GM19455 (cell line): ENCODE results near the gene PEPD.

Experiments used
- ATAC-seq: cut with Tn5 transposase; IDR thresholded peaks from one replicate; pipeline ENCODE4 v1.9.1; 2021; ENCODE audit not compliant: unreplicated experiment

PEPD gene

GRCh38 chr19:33409906-33410685 is 111.5 kb downstream of the PEPD start:
- ATAC-seq: no peak

- ATAC-seq: no peak
Observed at GRCh38 chr19:33408538-33409434, 112.8 kb downstream of the PEPD start.

- no peak for ATAC-seq
Observed at GRCh38 chr19:33408116-33408515, 113.5 kb downstream of the PEPD start.

- no peak for ATAC-seq
Observed at GRCh38 chr19:33407716-33408115, 113.9 kb downstream of the PEPD start.

GRCh38 chr19:33407140-33407551 is 114.4 kb downstream of the PEPD start:
- ATAC-seq: no peak

GRCh38 chr19:33406521-33407139 is 115.0 kb downstream of the PEPD start:
- no peak for ATAC-seq

- no peak for ATAC-seq
Observed at GRCh38 chr19:33405553-33406461, 115.8 kb downstream of the PEPD start.

GRCh38 chr19:33405254-33405552 is 116.4 kb downstream of the PEPD start:
- no peak for ATAC-seq

GRCh38 chr19:33404506-33405253 is 116.9 kb downstream of the PEPD start:
- no peak for ATAC-seq

- ATAC-seq: no peak
Observed at GRCh38 chr19:33403973-33404304, 117.7 kb downstream of the PEPD start.

GRCh38 chr19:33403221-33403972 is 118.2 kb downstream of the PEPD start:
- ATAC-seq: no peak

GRCh38 chr19:33402421-33403220 is 119.0 kb downstream of the PEPD start:
- ATAC-seq: no peak

GRCh38 chr19:33401683-33402420 is 119.7 kb downstream of the PEPD start:
- ATAC-seq: no peak

GRCh38 chr19:33400856-33401682 is 120.5 kb downstream of the PEPD start:
- no peak for ATAC-seq

GRCh38 chr19:33399745-33400681 is 121.6 kb downstream of the PEPD start:
- no peak for ATAC-seq
